Thoracic aorta (tissue), 2 donors: Measurements from ENCODE around the gene FAM209B. TPM values are rescaled to one million over a fixed set of nuclear protein-coding genes. Genes with fewer than 3 reads are reported as not detected.

Source experiments
- ATAC-seq: fragments of 150-250 bp; one replicate; pipeline ENCODE4 v1.8.0; 2017; ENCODE audit warnings: low read depth; ENCODE audit not compliant: insufficient number of reproducible peaks, low FRiP score
- DNase-seq: peaks from one replicate; pipeline ENCODE4 v3.0.0-alpha.2; 2020; ENCODE audit warnings: low spot score
- H3K27ac ChIP-seq, 2 donors: fragments of 200-600 bp; sonication (generic); 1 replicate in 1 of 2; 2 replicates in 1 of 2; pipeline ENCODE4 v1.5.1; 2016; ENCODE audit warnings: mild to moderate bottlenecking in 2 of 2, moderate library complexity in 2 of 2
- H3K27me3 ChIP-seq: fragments of 200-600 bp; sonication (generic); replicated peaks from 2 replicates; pipeline ENCODE4 v1.6.0; 2016; ENCODE audit warnings: mild to moderate bottlenecking; ENCODE audit not compliant: insufficient read depth
- H3K36me3 ChIP-seq: fragments of 200-600 bp; sonication (generic); one replicate; pipeline ENCODE4 v1.5.1; 2016
- H3K4me1 ChIP-seq, 2 donors: fragments of 200-600 bp; sonication (generic); 1 replicate in 1 of 2; 2 replicates in 1 of 2; pipeline versions ENCODE4 v1.5.1 to v1.6.0; 2016; ENCODE audit warnings: low read depth in 2 of 2, mild to moderate bottlenecking in 1 of 2; ENCODE audit not compliant: control insufficient read depth in 1 of 2
- H3K4me3 ChIP-seq: fragments of 200-600 bp; sonication (generic); 2 replicates; pipeline ENCODE4 v1.5.1; 2016; ENCODE audit warnings: mild to moderate bottlenecking
- H3K9me3 ChIP-seq: fragments of 200-600 bp; sonication (generic); 2 replicates; pipeline ENCODE4 v1.5.1; 2016
- total RNA-seq, 2 donors: library from RNA; depleted of rRNA; stranded (reverse); fragments of >200 nt; gene quantifications; one replicate each; pipeline versions ENCODE4 v1.1.0 to v1.2.3, GENCODE V29; 2016
- TF ChIP-seq, protein P1 (sequence below): fragments of 200-600 bp; sonication (generic); IDR thresholded peaks from one replicate; pipeline ENCODE4 v1.5.1; 2019; ENCODE audit warnings: antibody characterized with exemption

Gene FAM209B
- total RNA-seq, 2 donors from 2014 or later = not detected

- DNase-seq = no peak
- Histone ChIP-seq H3K36me3 (peaks cover 51% of the 10 kb centered on the region), H3K9me3 (peaks cover 20% of the 10 kb centered on the region), H3K4me3 (no peak overlapping the region), H3K27me3 (no peaks in the 10 kb centered on the region), H3K27ac (no peak overlapping the region), H3K4me1 (no peaks in the 10 kb centered on the region)
- no peak for ATAC-seq
- TF ChIP-seq, protein P1, sequence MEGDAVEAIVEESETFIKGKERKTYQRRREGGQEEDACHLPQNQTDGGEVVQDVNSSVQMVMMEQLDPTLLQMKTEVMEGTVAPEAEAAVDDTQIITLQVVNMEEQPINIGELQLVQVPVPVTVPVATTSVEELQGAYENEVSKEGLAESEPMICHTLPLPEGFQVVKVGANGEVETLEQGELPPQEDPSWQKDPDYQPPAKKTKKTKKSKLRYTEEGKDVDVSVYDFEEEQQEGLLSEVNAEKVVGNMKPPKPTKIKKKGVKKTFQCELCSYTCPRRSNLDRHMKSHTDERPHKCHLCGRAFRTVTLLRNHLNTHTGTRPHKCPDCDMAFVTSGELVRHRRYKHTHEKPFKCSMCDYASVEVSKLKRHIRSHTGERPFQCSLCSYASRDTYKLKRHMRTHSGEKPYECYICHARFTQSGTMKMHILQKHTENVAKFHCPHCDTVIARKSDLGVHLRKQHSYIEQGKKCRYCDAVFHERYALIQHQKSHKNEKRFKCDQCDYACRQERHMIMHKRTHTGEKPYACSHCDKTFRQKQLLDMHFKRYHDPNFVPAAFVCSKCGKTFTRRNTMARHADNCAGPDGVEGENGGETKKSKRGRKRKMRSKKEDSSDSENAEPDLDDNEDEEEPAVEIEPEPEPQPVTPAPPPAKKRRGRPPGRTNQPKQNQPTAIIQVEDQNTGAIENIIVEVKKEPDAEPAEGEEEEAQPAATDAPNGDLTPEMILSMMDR = no peak
Measured at GRCh38 chr20:56517211-56517610, 15.8 kb upstream of the FAM209B start.

- no peak for DNase-seq
- no peaks in the 10 kb centered on the region for H3K27me3 ChIP-seq
- peaks cover 20% of the 10 kb centered on the region for H3K9me3 ChIP-seq
- H3K36me3 ChIP-seq = peaks cover 51% of the 10 kb centered on the region
- H3K27ac ChIP-seq = no peak overlapping the region
- ATAC-seq = no peak
- no peaks in the 10 kb centered on the region for H3K4me1 ChIP-seq
- TF ChIP-seq, protein P1 = no peak
- no peak overlapping the region for H3K4me3 ChIP-seq
Measured at GRCh38 chr20:56517641-56518040, 15.4 kb upstream of the FAM209B start.

DNA sequence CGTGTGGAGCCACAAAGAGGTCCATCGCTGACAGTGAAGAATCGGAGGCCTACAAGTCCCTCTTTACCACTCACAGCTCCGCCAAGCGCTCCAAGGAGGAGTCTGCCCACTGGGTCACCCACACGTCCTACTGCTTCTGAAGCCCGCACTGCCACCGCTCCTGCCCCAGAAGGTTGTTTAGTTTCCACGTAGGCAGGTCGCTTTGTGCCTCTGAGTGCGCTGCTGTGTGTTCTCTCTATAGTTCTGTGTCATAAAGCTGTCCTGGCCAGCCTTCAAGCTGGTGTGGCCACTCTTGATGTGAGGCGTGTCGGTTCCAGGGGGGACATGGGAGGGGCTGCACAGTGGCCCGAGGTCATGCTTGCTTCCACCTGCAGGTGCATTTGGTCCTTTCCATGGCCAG lies 14.9 kb upstream of the FAM209B start:
- H3K9me3 ChIP-seq = peaks cover 20% of the 10 kb centered on the region
- no peaks in the 10 kb centered on the region for H3K27me3 ChIP-seq
- TF ChIP-seq, protein P1 = no peak
- no peaks in the 10 kb centered on the region for H3K4me1 ChIP-seq
- no peak overlapping the region for H3K27ac ChIP-seq
- no peak overlapping the region for H3K4me3 ChIP-seq
- DNase-seq (no peak), ATAC-seq (no peak)
- peaks cover 49% of the 10 kb centered on the region for H3K36me3 ChIP-seq

- ATAC-seq (no peak), DNase-seq (no peak)
- TF ChIP-seq, protein P1 = no peak
- Histone ChIP-seq H3K27me3 (no peaks in the 10 kb centered on the region), H3K4me1 (no peaks in the 10 kb centered on the region), H3K36me3 (peaks cover 42% of the 10 kb centered on the region), H3K27ac (no peak overlapping the region), H3K4me3 (no peak overlapping the region), H3K9me3 (peaks cover 20% of the 10 kb centered on the region)
Measured at GRCh38 chr20:56518721-56519398, 14.2 kb upstream of the FAM209B start.

- H3K9me3 ChIP-seq = peaks cover 20% of the 10 kb centered on the region
- ATAC-seq (no peak), DNase-seq (no peak)
- H3K27me3 ChIP-seq = no peaks in the 10 kb centered on the region
- no peak overlapping the region for H3K4me3 ChIP-seq
- TF ChIP-seq, protein P1 = no peak
- peaks cover 39% of the 10 kb centered on the region for H3K36me3 ChIP-seq
- no peak overlapping the region for H3K27ac ChIP-seq
- no peaks in the 10 kb centered on the region for H3K4me1 ChIP-seq
Measured at GRCh38 chr20:56519551-56519950, 13.5 kb upstream of the FAM209B start.
